Aorta (tissue), 5 donors: ENCODE results near the gene BNC2. TPM values are rescaled to one million over a fixed set of nuclear protein-coding genes. Genes with fewer than 3 reads are reported as not detected.
"Not testable (repeated sequence)": the region's sequence is repeated elsewhere in the genome, so short reads cannot be mapped to it uniquely, and the experiment has no call there.

Experiments used
- ATAC-seq: fragments of 200-7000 bp; cut with Tn5 transposase; one replicate; pipeline ENCODE4 v1.9.1; 2022; ENCODE audit warnings: moderate library complexity; ENCODE audit not compliant: low FRiP score
- DNase-seq, 2 donors: peaks; one replicate each; pipeline ENCODE4 v3.0.0-alpha.2; 2020
- H3K27ac ChIP-seq, 2 donors: one replicate each; pipeline ENCODE4 v1.5.1; 2013; ENCODE audit warnings: low read length in 2 of 2, mild to moderate bottlenecking in 2 of 2, moderate library complexity in 2 of 2, control low read depth in 1 of 2, inconsistent platforms in 1 of 2, low read depth in 1 of 2
- H3K27me3 ChIP-seq, 2 donors: one replicate each; pipeline ENCODE4 v1.6.1; 2013; ENCODE audit warnings: control low read depth in 1 of 2, low read length in 1 of 2, mild to moderate bottlenecking in 1 of 2, moderate library complexity in 1 of 2; ENCODE audit not compliant: insufficient read depth in 2 of 2, control insufficient read depth in 1 of 2
- H3K36me3 ChIP-seq, 2 donors: one replicate each; pipeline ENCODE4 v1.6.1; 2013; ENCODE audit warnings: control low read depth in 1 of 2, low read length in 1 of 2, mild to moderate bottlenecking in 1 of 2; ENCODE audit not compliant: insufficient read depth in 2 of 2, control insufficient read depth in 1 of 2
- H3K4me1 ChIP-seq, 2 donors: one replicate each; pipeline ENCODE4 v1.6.1; 2013; ENCODE audit warnings: low read length in 2 of 2, control low read depth in 1 of 2, mild to moderate bottlenecking in 1 of 2, moderate library complexity in 1 of 2; ENCODE audit not compliant: insufficient read depth in 2 of 2, control insufficient read depth in 1 of 2
- H3K4me3 ChIP-seq, 2 donors: one replicate each; pipeline ENCODE4 v1.5.1; 2013; ENCODE audit warnings: low read length in 2 of 2, control low read depth in 1 of 2, mild to moderate bottlenecking in 1 of 2
- H3K9me3 ChIP-seq: one replicate; pipeline ENCODE4 v1.6.1; 2013; ENCODE audit warnings: mild to moderate bottlenecking, low read length; ENCODE audit not compliant: control insufficient read depth
- WGBS, 2 donors: extraction: QIAGEN DNeasy Blood & Tissue Kit; methylation state at CpG; one replicate each; pipeline ENCODE4 v1.1.7; 2013; 5-methylcytosine and 5-hydroxymethylcytosine counted together
- intact Hi-C, 2 donors: fragments of 100-400 bp; cut with DNase I; formaldehyde crosslinking; loops; one replicate each; pipeline versions ENCODE4 v1.14.2 to v1.15.0; 2022
- polyA plus RNA-seq, 2 donors: library from polyadenylated mRNA; stranded (reverse); fragments of 200-250 nt; gene quantifications; one replicate each; pipeline ENCODE4 v1.2.3, GENCODE V29; 2013
- total RNA-seq, 2 donors: library from RNA; stranded (reverse); fragmentation: NEBNext Ultra II Directional; extraction: Animal tissue kit (Norgen Biotek cat#: 25700); gene quantifications; one replicate each; pipeline ENCODE4 v1.2.1, GENCODE V29; 2021
- donor health status: healthy with polysubstance abuse.
- donor health status: Bipolar disorder and iron deficiency.
- donor health status: DM: no; HTN: no; CAD: no.
- donor health status: DM: no; HTN: no; CAD: no.
- donor health status: DM: yes; HTN: yes; CAD: no.

The BNC2 gene
- total and polyA plus RNA-seq, 4 donors: 0.36 to 69.0 (median 11.5) TPM

GRCh38 chr9:16484180-16484579 lies 386.3 kb downstream of the BNC2 start:
- no peak for ATAC-seq
- H3K4me1 ChIP-seq: no peaks in the 10 kb centered on the region

GRCh38 chr9:16482764-16483163 lies 387.7 kb downstream of the BNC2 start:
- no peaks in the 10 kb centered on the region for H3K27me3 ChIP-seq
- no peaks in the 10 kb centered on the region for H3K9me3 ChIP-seq
- no peaks in the 10 kb centered on the region for H3K36me3 ChIP-seq
- no peak for DNase-seq
- no peaks in the 10 kb centered on the region for H3K4me1 ChIP-seq
- intact Hi-C loops: no loop called here
- ATAC-seq: no peak
- no peak overlapping the region for H3K4me3 ChIP-seq
- H3K27ac ChIP-seq: no peak overlapping the region
- 96% methylated on average over 6 of the region's 6 CpGs for WGBS, 2 donors

More at GRCh38 chr9:16484180-16484579, 386.3 kb downstream of the BNC2 start:
- WGBS, 2 donors: 81 to 86% methylated on average over 5 of the region's 5 CpGs
- H3K27ac ChIP-seq: no peak overlapping the region
- no peaks in the 10 kb centered on the region for H3K36me3 ChIP-seq
- H3K9me3 ChIP-seq: no peaks in the 10 kb centered on the region
- no peak for DNase-seq
- intact Hi-C loops: no loop called here
- H3K4me3 ChIP-seq: no peak overlapping the region
- no peaks in the 10 kb centered on the region for H3K27me3 ChIP-seq

DNA sequence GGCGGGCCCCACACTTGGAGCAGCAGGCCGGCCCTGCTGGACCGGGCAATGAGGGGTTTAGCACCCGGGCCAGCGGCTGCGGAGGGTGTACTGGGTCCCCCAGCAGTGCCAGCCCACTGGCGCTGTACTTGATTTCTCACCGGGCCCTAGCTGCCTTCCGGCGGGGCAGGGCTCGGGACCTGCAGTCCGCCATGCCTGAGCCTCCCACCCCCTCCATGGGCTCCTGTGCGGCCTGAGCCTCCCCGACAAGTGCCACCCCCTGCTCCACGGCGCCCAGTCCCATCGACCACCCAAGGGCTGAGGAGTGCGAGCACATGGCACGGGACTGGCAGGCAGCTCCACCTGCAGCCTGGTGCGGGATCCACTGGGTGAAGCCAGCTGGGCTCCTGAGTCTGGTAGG lies 389.9 kb downstream of the BNC2 start:
- H3K36me3 ChIP-seq, intact Hi-C loops, ATAC-seq, H3K4me3 ChIP-seq, DNase-seq, H3K4me1 ChIP-seq, H3K27ac ChIP-seq, H3K27me3 ChIP-seq, H3K9me3 ChIP-seq: not testable (repeated sequence)
- 96 to 98% methylated on average over 17 to 20 of the region's 20 CpGs for WGBS, 2 donors

GRCh38 chr9:16475996-16476395 lies 394.5 kb downstream of the BNC2 start:
- intact Hi-C loops: no loop called here
- Histone ChIP-seq H3K4me3 (no peak overlapping the region), H3K27ac (no peak overlapping the region), H3K9me3 (no peaks in the 10 kb centered on the region), H3K27me3 (no peaks in the 10 kb centered on the region), H3K4me1 (no peaks in the 10 kb centered on the region), H3K36me3 (no peaks in the 10 kb centered on the region)
- WGBS, 2 donors: 88 to 93% methylated on average over 7 of the region's 7 CpGs
- DNase-seq (no peak), ATAC-seq (no peak)

- Histone ChIP-seq H3K9me3 (no peaks in the 10 kb centered on the region), H3K27me3 (no peaks in the 10 kb centered on the region), H3K27ac (no peak overlapping the region), H3K4me1 (no peaks in the 10 kb centered on the region), H3K4me3 (no peak overlapping the region), H3K36me3 (no peaks in the 10 kb centered on the region)
- intact Hi-C loops: no loop called here
- 90 to 96% methylated on average over 3 of the region's 3 CpGs for WGBS, 2 donors
- ATAC-seq (no peak), DNase-seq (no peak)
These were observed 395.2 kb downstream of the BNC2 start for GRCh38 chr9:16475257-16475656.

DNA sequence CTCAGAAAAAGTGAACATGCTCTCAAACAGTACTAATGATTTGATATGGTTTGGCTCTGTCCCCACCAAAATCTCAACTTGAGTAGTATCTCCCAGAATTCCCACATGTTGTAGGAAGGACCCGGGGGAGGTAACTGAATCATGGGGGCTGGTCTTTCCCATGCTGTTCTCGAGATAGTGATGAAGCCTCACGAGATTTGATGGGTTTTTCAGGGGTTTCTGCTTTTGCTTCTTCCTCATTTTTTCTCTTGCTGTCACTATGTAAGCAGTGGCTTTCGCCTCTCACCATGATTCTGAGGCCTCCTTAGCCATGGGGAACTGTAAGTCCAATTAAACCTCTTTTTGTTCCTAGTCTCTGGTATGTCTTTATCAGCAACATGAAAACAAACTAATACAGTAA lies 401.3 kb downstream of the BNC2 start:
- intact Hi-C loops: no loop called here
- WGBS, 2 donors: 53 to 61% methylated on average over 4 of the region's 4 CpGs
- ATAC-seq: no peak
- Histone ChIP-seq H3K27ac (no peak overlapping the region), H3K4me1 (no peaks in the 10 kb centered on the region), H3K36me3 (no peaks in the 10 kb centered on the region), H3K27me3 (no peaks in the 10 kb centered on the region), H3K4me3 (no peak overlapping the region), H3K9me3 (no peaks in the 10 kb centered on the region)
- no peak for DNase-seq

GRCh38 chr9:16461851-16462250 lies 408.6 kb downstream of the BNC2 start:
- Histone ChIP-seq H3K27me3 (no peaks in the 10 kb centered on the region), H3K4me1 (no peaks in the 10 kb centered on the region), H3K4me3 (no peak overlapping the region), H3K36me3 (no peaks in the 10 kb centered on the region), H3K27ac (no peak overlapping the region), H3K9me3 (no peaks in the 10 kb centered on the region)
- WGBS, 2 donors: 88 to 91% methylated on average over 2 of the region's 2 CpGs
- ATAC-seq (no peak), DNase-seq (no peak)
- intact Hi-C loops: no loop called here

DNA sequence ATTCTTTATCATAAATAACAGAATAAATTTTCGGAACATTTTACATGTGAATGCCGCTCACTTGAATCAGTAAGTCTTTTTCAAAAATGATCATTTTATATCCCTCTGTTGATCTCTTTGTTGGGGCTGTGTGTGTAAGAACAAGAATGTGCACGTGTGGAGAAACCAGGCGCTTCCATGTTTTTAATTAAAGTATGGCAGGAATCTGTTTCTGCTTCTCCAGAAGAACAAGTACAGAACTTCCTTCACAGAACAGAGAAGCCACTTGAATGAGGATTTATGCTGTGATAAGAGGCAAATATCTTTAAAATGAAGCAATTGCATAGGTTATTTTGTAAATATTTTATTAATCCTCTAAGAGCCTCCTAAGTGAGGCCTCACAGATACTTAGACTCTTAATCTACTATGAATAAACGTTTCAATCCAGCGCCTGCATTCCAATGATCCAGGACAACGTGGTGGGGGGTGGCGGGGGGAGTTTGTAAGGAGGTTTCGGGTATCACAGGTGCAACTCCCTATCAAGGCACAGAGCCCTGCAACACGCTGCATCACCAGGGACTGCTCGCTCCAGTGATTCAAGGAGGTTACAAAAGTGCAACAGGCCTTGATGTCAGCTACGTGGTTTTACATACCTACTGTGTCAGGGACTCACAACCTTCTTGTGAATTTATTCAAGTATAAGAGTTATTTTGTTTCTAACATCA lies 409.2 kb downstream of the BNC2 start:
- H3K27me3 ChIP-seq: no peaks in the 10 kb centered on the region
- H3K9me3 ChIP-seq: no peaks in the 10 kb centered on the region
- no peaks in the 10 kb centered on the region for H3K36me3 ChIP-seq
- WGBS, 2 donors: 79 to 86% methylated on average over 12 of the region's 12 CpGs
- H3K4me1 ChIP-seq: no peaks in the 10 kb centered on the region
- no peak overlapping the region for H3K27ac ChIP-seq
- intact Hi-C loops: no loop called here
- no peak for ATAC-seq
- no peak for DNase-seq
- no peak overlapping the region for H3K4me3 ChIP-seq

DNA sequence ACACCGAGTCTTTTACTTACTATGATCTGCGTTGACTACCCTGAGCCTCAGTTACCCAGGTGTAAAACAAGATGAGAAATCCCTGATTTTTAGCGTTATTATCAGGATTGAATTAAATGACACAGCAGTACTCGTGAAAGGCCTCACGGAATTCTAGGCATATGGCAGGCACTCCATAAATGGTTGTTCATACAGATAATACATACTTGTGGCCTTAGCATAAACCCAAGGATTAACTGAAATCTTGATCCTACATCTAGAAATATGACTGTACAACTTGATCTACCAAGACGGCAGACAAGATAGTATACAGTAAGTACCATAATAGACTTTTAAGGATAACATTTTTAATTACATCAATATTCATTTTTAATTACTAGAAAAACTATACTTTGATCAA lies 409.8 kb downstream of the BNC2 start:
- Histone ChIP-seq H3K9me3 (no peaks in the 10 kb centered on the region), H3K36me3 (no peaks in the 10 kb centered on the region), H3K27ac (no peak overlapping the region), H3K4me3 (no peak overlapping the region), H3K27me3 (no peaks in the 10 kb centered on the region), H3K4me1 (no peaks in the 10 kb centered on the region)
- DNase-seq: no peak
- no peak for ATAC-seq
- intact Hi-C loops: no loop called here
- WGBS, 2 donors: 96 to 98% methylated on average over 6 of the region's 6 CpGs
